ENCODE data around the gene NAA16.

DNA sequence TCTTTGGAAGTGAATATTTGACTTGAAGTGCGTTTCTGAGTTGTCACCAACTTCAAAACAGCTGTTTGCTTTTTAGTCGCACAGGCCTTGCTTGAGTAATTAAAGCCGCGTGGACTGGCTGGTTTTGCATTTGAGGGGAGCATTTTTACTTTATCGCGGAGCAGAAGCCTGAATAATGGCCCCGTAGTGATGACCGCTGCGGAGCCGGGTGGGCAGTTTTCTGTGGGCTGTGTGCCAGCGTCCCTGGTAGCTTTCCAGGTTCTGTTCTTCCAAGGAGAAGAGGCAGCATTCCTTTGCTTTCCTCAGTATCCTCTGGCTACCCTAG is 1.1 kb downstream of the NAA16 start:
- TF ChIP-seq CTCF (IDR thresholded peaks at IDR 0.05; ENCODE audit: low read depth, low read length, poor library complexity, severe bottlenecking), result no peak
- TF ChIP-seq EZH2phosphoT487 (IDR thresholded peaks at IDR 0.05; ENCODE audit: borderline replicate concordance, low read length), result no peak
